ENCODE data around the gene HERPUD2. TPM values are rescaled to one million over a fixed set of nuclear protein-coding genes. Genes with fewer than 3 reads are reported as not detected.

The HERPUD2 gene
- total RNA-seq: 25.9 TPM
- long read RNA-seq, transcript HERPUD2-202 (8 exons, 3,057 nt): major isoform, 29 of 43 reads
- long read RNA-seq, partial matches to known transcripts: 2 of 43 reads
- long read RNA-seq, other reads (novel, unspliced or antisense): 8 of 43 reads

DNA sequence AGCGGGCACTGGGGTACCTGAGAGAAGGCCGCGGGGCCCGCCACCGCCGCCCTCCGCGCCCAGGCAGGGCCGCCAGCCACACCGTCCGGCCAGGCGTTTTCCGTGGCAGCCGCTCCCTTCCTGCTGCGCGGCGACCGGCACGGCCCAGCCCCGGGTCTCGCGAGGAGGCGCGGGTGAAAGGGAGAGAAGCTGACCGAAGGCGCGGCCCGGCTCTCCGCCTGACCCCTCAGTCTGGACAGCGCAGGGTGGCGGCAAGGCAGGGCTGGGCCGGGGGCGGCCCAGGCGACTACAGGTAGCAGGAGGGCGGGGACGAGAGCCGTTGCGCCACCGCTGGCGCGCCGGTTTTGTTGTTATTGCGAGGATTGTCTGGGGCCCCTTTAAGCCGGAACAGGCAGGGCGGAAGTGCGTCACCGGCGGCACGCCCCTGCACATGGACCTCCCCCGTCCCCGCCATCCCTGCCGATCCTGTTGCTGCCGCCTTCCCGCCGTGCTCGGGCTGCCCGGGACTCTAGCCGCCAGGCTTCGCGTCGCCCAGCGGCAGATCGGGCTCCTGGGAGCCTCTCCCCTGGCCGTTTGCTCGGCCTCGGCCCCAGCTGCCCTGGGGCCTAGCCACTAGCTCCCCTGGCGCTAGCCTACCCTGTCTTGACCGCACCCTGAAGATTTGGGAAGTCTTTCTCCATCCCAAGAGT is at the start of gene HERPUD2:
TSS of gene HERPUD2 (minus strand) at position 352 of the 689 bp plus-strand sequence. CDS start 805 bp downstream, outside the sequence.
- DNase-seq (ENCODE audit: low spot score): peak; percentile 98

GRCh38 chr7:35738889-35739288 is 44.0 kb upstream of the HERPUD2 start:
- DNase-seq (ENCODE audit: low spot score): no peak

DNA sequence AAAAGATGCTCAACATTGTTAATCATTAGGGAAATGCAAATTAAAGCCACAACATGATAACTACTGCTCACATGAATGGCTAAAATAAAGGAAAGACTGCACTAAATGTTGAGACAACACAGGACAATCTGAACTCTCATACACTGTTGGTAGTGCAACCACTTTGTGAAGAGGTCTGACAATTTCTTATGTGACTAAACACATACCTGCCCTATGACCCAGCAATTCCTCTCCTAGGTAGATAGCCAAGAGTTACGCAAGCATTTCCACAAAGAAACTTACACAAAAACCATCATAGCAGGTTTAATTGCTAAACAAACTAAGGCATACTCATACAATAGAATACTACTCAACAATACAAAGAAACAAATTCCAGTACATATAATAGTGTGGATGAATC is 41.8 kb upstream of the HERPUD2 start:
- no peak for DNase-seq (ENCODE audit: low spot score)

- DNase-seq (ENCODE audit: low spot score): no peak
Observed at GRCh38 chr7:35735396-35735795, 40.5 kb upstream of the HERPUD2 start.

DNA sequence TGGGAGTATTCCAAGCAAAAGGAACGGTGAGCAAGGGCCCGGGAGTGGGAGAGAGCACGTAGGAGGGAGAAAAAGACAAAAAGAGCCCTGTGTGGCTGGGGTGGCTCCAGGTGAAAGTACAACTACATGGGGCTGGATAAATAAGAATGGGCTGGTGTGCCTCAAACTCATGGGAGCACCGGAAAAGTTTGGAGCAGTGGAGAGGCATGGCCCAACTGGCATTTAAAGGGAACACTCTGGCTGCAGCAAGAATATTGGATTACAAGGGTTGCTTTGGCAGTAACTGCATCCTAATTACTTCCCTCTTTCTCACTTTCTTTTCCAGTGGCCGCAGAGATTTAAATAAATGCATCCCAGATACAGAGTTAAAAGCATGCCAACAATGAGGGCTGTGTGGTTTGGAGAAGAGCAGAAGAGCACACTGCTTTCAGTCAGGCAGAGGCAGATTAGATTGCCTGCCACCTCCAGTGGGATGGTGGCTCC is 39.1 kb upstream of the HERPUD2 start:
- no peak for DNase-seq (ENCODE audit: low spot score)

DNA sequence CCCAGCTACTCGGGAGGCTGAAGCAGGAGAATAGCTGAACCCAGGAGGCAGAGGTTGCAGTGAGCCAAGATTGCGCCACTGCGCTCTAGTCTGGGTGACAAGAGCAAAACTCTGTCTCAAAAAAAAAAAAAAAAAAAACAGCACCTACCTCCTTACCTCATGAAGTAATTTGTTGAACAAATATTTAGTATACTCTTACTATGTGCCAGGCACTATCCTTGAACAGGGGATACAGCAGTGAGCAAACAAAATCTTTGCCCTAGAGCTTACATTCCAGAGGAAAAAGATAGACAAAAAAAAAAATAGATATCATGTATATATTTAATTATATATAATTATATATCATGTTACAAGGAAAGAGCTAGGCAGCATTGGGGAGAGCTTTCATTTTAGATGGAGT is 36.4 kb upstream of the HERPUD2 start:
- no peak for DNase-seq (ENCODE audit: low spot score)

- DNase-seq (ENCODE audit: low spot score): no peak
Observed at GRCh38 chr7:35729061-35729783, 34.3 kb upstream of the HERPUD2 start.

- DNase-seq (ENCODE audit: low spot score): no peak
Observed at GRCh38 chr7:35728412-35729060, 33.6 kb upstream of the HERPUD2 start.

GRCh38 chr7:35727571-35727970 is 32.6 kb upstream of the HERPUD2 start:
- DNase-seq (ENCODE audit: low spot score): no peak

DNA sequence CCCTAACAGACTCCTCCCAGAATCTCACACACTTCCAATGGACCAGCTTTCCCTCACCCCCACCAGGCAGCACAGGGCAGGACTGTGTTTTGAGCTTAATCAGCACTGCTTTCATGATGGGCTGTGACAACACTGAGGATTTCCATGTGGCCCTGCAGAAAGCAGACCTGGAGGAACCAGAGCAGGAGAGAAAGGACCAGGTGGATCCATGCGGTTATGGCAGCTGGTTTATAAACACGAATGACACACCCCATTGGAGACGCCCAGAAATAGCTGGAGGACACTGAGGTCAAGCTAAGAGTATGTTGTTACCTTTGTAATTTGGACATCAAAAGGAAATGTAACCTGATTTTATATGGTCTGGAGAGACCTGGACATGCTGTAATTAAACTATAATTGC is 31.7 kb upstream of the HERPUD2 start:
- DNase-seq (ENCODE audit: low spot score): no peak

DNA sequence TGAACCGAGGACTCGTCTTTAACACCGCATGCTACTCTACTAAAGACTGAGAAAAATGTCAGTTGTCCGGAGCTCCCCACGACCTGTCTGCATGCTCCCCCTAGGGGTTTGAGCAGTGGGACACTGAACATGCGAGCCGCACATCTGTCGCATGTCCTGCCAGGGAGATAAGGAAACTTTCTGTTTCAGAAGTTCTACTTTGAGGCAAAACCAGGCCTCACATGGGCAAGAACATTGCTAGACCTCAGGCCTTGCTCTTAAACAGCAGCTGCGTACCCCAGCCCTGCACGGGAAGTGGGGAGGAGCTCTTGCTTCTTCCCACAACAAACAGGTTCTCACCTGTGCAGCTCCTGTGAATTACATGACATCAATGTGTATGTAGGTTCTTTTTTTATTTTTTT is 30.3 kb upstream of the HERPUD2 start:
- DNase-seq (ENCODE audit: low spot score): no peak

- no peak for DNase-seq (ENCODE audit: low spot score)
Observed at GRCh38 chr7:35723011-35723410, 28.1 kb upstream of the HERPUD2 start.

- DNase-seq (ENCODE audit: low spot score): no peak
Observed at GRCh38 chr7:35722054-35722849, 27.3 kb upstream of the HERPUD2 start.

- no peak for DNase-seq (ENCODE audit: low spot score)
Observed at GRCh38 chr7:35721288-35721687, 26.4 kb upstream of the HERPUD2 start.

DNA sequence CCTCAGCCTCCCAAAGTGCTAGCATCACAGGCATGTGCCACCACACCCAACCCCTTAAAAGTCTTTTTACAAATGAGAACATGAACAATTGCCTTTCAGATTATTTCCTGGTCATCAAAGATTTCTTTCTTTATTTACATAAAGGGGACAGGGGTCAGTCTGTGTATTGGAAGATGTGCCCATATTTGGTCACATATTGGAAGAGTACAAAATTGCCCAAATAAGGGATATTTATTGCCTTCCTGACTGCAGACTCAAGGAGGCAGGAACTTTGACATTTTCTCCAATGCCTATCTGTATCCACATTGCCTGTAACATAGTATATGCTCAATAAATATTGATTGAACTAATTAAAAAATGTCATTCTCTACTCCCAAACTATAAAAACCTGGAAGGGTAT is 25.9 kb upstream of the HERPUD2 start:
- no peak for DNase-seq (ENCODE audit: low spot score)

GRCh38 chr7:35720032-35720431 is 25.1 kb upstream of the HERPUD2 start:
- no peak for DNase-seq (ENCODE audit: low spot score)

- no peak for DNase-seq (ENCODE audit: low spot score)
Observed at GRCh38 chr7:35718047-35718446, 23.1 kb upstream of the HERPUD2 start.

GRCh38 chr7:35717516-35717915 is 22.6 kb upstream of the HERPUD2 start:
- no peak for DNase-seq (ENCODE audit: low spot score)

DNA sequence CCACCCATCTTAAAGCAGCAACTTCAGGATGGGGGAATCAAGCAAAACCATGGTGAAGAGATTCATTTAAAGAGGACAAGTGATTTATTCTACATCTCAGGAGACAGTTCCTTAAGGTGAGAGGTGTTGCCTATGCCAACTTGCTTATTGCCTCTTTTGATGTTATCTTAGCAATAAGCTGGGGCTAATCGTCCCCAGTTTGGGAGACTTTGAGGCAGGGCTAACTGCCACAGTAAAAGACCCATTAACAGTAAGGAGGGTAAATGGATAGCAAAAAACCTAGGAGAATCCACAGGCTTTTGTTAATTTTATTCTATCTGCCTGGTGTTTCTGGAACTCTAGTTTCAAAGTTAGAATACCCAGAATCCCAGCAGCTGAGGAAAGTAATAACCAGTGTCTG is 22.1 kb upstream of the HERPUD2 start:
- no peak for DNase-seq (ENCODE audit: low spot score)

GRCh38 chr7:35716038-35716803 is 21.3 kb upstream of the HERPUD2 start:
- no peak for DNase-seq (ENCODE audit: low spot score)
